Activated T-helper 2 cell treated with anti-CD3 and anti-CD28 coated beads, Interferon-gamma antibody, Interleukin-2, Interleukin-4, amounts not matched to agents 10 μg/mL and 5 μg/mL and 100 μg/mL, durations not matched to agents 14 hours and 24 hours and 36 hours (primary cell): ENCODE data around the gene PRPF40A. TPM values are rescaled to one million over a fixed set of nuclear protein-coding genes. Genes with fewer than 3 reads are reported as not detected.

Source experiments
- DNase-seq: peaks from one replicate; pipeline ENCODE4 v3.0.0; 2021; ENCODE audit warnings: low spot score
- H3K27ac Mint-ChIP-seq: one replicate; pipeline ENCODE4 v1.8.0; 2021; ENCODE audit warnings: mixed read lengths
- H3K27me3 Mint-ChIP-seq: one replicate; pipeline ENCODE4 v1.8.0; 2021; ENCODE audit warnings: low read depth, mixed read lengths
- H3K36me3 Mint-ChIP-seq: one replicate; pipeline ENCODE4 v1.8.0; 2021; ENCODE audit warnings: low read depth, mixed read lengths
- H3K4me1 Mint-ChIP-seq: one replicate; pipeline ENCODE4 v1.8.0; 2021; ENCODE audit warnings: low read depth, mixed read lengths
- H3K4me3 Mint-ChIP-seq: one replicate; pipeline ENCODE4 v1.8.0; 2021; ENCODE audit warnings: low read depth, mild to moderate bottlenecking, moderate library complexity, mixed read lengths
- H3K9me3 Mint-ChIP-seq: one replicate; pipeline ENCODE4 v1.8.0; 2021; ENCODE audit warnings: mixed read lengths
- intact Hi-C: fragments of 100-400 bp; cut with micrococcal nuclease; formaldehyde crosslinking; loops from one replicate; pipeline ENCODE4 v1.15.1; 2023
- total RNA-seq: library from RNA; stranded (reverse); gene quantifications from 2 replicates; pipeline ENCODE4 v1.2.3, GENCODE V29; 2022

Gene PRPF40A
- total RNA-seq, 1 donor from 2014 or later, result 144 TPM

DNA sequence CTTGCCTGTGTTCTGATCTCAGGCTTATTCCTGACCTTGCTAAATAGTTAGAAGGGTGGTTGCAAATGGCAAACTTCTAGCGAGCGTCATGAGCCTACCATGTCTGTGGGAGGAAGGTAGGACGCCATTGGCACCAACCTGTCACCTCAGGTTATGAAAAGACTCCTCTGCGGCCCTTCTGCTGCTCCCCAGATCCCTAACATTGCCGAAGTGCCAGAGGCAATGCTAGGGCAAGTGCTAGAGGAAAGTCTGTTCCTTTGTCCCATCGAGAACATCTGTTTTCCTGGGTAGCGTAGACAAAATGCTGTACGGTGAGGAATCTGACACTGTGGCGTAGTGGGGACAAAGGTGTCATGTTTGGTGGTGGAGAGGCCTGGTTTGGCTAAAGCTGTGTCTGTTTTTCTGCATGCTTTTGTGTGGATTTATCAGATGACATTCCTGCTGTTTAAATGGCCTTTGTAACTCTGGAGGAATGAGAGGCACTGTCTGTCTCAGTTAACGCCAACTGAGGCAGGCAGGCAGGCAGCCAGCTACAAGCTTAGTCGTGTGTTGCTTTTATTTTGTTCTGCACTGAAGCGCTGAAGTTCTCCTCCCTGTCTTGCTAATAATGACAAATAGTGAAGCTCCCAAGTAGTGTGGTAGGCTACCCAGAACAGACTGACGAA, 94.1 kb downstream of the PRPF40A start:
- Mint-ChIP-seq H3K9me3 (no peaks in the 10 kb centered on the region), H3K36me3 (peaks cover 8% of the 10 kb centered on the region), H3K4me1 (peaks cover 3% of the 10 kb centered on the region), H3K27me3 (peaks cover 3% of the 10 kb centered on the region), H3K4me3 (no peak overlapping the region), H3K27ac (no peak overlapping the region)
- DNase-seq, result no peak
- intact Hi-C loops, result no loop called here

DNA sequence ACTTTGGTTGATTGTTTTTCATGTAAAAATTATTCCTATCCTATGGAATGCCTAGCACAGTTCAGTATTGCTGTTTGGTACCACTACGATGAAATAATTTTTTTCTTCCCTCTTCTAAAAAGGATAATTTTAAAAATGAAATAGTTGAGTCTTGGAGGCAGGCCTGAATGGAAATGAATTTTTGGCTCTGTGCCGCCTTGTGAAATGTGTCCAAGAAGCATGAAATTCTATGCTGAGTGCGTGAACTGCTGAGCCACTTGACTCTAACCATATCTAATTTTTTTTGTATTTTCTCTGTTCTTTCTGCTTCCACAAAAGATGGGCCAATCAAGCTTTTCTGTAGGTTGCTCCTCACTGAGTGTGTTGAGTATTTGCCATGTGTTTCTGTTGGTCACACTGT, 95.0 kb downstream of the PRPF40A start:
- no peaks in the 10 kb centered on the region for H3K9me3 Mint-ChIP-seq
- H3K36me3 Mint-ChIP-seq, result peaks cover 5% of the 10 kb centered on the region
- H3K4me3 Mint-ChIP-seq, result no peak overlapping the region
- intact Hi-C loops, result no loop called here
- H3K27ac Mint-ChIP-seq, result no peak overlapping the region
- no peak for DNase-seq
- no peaks in the 10 kb centered on the region for H3K4me1 Mint-ChIP-seq
- peaks cover 3% of the 10 kb centered on the region for H3K27me3 Mint-ChIP-seq

- no peaks in the 10 kb centered on the region for H3K9me3 Mint-ChIP-seq
- H3K27ac Mint-ChIP-seq, result no peak overlapping the region
- intact Hi-C loops, result no loop called here
- peaks cover 9% of the 10 kb centered on the region for H3K36me3 Mint-ChIP-seq
- no peaks in the 10 kb centered on the region for H3K27me3 Mint-ChIP-seq
- no peak overlapping the region for H3K4me3 Mint-ChIP-seq
- H3K4me1 Mint-ChIP-seq, result no peaks in the 10 kb centered on the region
- DNase-seq, result no peak
Observed at GRCh38 chr2:152620985-152621384, 96.3 kb downstream of the PRPF40A start.

DNA sequence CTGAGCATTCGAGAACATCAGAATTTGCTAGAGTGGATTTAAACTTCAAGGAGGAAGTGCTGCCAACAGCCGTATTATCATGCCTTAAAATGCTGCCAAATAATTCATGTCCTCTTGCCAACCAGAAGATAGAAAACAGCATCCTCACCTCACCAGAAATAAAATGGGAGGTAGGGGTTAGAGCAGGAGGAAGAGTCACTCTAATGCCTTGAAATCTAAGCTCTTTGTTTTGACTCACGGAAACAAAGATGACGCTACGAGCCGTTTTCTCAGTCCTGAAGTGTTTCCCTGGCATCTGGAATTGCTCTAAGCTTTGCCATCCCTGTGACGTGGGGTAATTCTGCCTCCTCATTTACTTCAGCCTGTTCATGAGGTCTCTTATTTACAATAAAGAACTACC, 97.1 kb downstream of the PRPF40A start:
- H3K9me3 Mint-ChIP-seq, result no peaks in the 10 kb centered on the region
- no peaks in the 10 kb centered on the region for H3K4me1 Mint-ChIP-seq
- no peak overlapping the region for H3K4me3 Mint-ChIP-seq
- intact Hi-C loops, result no loop called here
- H3K27me3 Mint-ChIP-seq, result no peaks in the 10 kb centered on the region
- no peak for DNase-seq
- peaks cover 9% of the 10 kb centered on the region for H3K36me3 Mint-ChIP-seq
- no peak overlapping the region for H3K27ac Mint-ChIP-seq

DNA sequence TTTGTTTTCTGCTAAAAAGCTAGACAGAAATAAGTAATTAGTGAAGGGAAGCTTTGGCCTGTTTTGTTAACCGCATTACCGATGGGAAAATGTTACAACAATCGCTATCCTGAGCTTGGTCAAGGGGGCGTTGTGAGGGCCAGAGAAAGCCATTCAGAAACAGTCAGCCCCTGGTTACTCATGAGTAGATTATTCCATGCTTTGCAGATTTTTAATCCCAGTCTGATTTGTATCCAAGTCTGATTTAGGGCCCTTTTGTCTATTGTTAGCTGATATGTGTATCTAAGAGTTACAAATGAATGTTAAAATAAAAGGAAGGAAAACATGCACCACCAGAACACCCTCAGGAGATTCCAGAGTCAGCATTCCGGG, 99.1 kb downstream of the PRPF40A start:
- Mint-ChIP-seq H3K4me1 (peaks cover 2% of the 10 kb centered on the region), H3K36me3 (peaks cover 9% of the 10 kb centered on the region), H3K27me3 (peaks cover 1% of the 10 kb centered on the region), H3K4me3 (no peak overlapping the region), H3K27ac (no peak overlapping the region), H3K9me3 (no peaks in the 10 kb centered on the region)
- intact Hi-C loops, result no loop called here
- DNase-seq, result no peak

- H3K27ac Mint-ChIP-seq, result no peak overlapping the region
- H3K4me3 Mint-ChIP-seq, result no peak overlapping the region
- H3K27me3 Mint-ChIP-seq, result peaks cover 1% of the 10 kb centered on the region
- H3K9me3 Mint-ChIP-seq, result no peaks in the 10 kb centered on the region
- peaks cover 8% of the 10 kb centered on the region for H3K4me1 Mint-ChIP-seq
- DNase-seq, result no peak
- intact Hi-C loops, result no loop called here
- H3K36me3 Mint-ChIP-seq, result peaks cover 14% of the 10 kb centered on the region
Observed at GRCh38 chr2:152617456-152618192, 99.6 kb downstream of the PRPF40A start.

DNA sequence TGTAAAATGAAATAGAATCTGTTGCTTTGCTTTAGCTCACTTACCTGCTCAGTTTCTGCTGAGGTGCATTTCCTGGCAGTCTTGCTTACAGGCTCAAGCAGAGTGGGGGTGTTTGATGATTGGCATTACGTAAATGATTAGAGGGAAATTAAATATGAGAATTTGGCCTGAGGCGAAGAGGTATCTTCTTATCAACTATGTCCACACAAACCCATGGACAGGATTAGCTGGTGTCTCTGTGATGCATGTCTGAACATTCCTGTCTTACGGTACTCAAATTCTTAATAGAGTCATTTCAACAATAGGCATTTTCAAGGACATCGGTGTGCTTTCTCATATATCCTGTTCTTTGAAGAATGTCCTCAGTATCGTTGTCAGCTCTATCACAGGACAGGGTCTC, 102.1 kb downstream of the PRPF40A start:
- no peaks in the 10 kb centered on the region for H3K9me3 Mint-ChIP-seq
- no peak for DNase-seq
- peaks cover 18% of the 10 kb centered on the region for H3K4me1 Mint-ChIP-seq
- H3K27ac Mint-ChIP-seq, result no peak overlapping the region
- H3K4me3 Mint-ChIP-seq, result no peak overlapping the region
- peaks cover 1% of the 10 kb centered on the region for H3K27me3 Mint-ChIP-seq
- peaks cover 15% of the 10 kb centered on the region for H3K36me3 Mint-ChIP-seq
- intact Hi-C loops, result no loop called here

- DNase-seq, result no peak
Observed at GRCh38 chr2:152613235-152613634, 104.0 kb downstream of the PRPF40A start.

GRCh38 chr2:152611458-152612231, 105.6 kb downstream of the PRPF40A start:
- Mint-ChIP-seq H3K27ac (no peak overlapping the region), H3K4me1 (peaks cover 18% of the 10 kb centered on the region), H3K9me3 (no peaks in the 10 kb centered on the region), H3K4me3 (no peak overlapping the region), H3K27me3 (peaks cover 6% of the 10 kb centered on the region), H3K36me3 (peaks cover 7% of the 10 kb centered on the region)
- DNase-seq, result no peak
- intact Hi-C loops, result no loop called here

More at GRCh38 chr2:152613235-152613634, 104.0 kb downstream of the PRPF40A start:
- peaks cover 4% of the 10 kb centered on the region for H3K27me3 Mint-ChIP-seq
- H3K27ac Mint-ChIP-seq, result no peak overlapping the region
- peaks cover 10% of the 10 kb centered on the region for H3K36me3 Mint-ChIP-seq
- H3K9me3 Mint-ChIP-seq, result no peaks in the 10 kb centered on the region
- intact Hi-C loops, result no loop called here
- no peak overlapping the region for H3K4me3 Mint-ChIP-seq
- peaks cover 18% of the 10 kb centered on the region for H3K4me1 Mint-ChIP-seq

DNA sequence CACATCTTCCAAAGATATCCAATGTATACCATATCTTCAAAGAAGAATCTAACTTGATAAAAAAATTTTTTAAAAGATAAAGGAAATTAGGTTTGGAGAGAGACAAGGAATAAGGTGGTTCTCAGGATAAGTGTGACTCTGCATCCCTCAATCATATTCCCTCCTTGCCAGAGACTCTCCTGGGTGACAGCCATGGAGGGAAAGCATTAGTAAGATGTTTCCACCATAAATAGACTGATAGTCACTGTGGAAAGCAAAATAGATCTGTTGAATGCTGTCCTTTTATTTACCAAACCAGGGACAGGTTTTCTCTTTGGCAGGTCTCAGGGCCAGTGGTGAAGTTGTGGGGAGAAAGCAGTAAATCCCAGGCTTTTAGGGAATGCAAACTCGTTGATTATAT, 107.6 kb downstream of the PRPF40A start:
- H3K27ac Mint-ChIP-seq, result no peak overlapping the region
- H3K4me1 Mint-ChIP-seq, result peaks cover 18% of the 10 kb centered on the region
- H3K36me3 Mint-ChIP-seq, result peaks cover 7% of the 10 kb centered on the region
- no peak for DNase-seq
- H3K27me3 Mint-ChIP-seq, result peaks cover 5% of the 10 kb centered on the region
- no peak overlapping the region for H3K4me3 Mint-ChIP-seq
- no peaks in the 10 kb centered on the region for H3K9me3 Mint-ChIP-seq
- intact Hi-C loops, result no loop called here

DNA sequence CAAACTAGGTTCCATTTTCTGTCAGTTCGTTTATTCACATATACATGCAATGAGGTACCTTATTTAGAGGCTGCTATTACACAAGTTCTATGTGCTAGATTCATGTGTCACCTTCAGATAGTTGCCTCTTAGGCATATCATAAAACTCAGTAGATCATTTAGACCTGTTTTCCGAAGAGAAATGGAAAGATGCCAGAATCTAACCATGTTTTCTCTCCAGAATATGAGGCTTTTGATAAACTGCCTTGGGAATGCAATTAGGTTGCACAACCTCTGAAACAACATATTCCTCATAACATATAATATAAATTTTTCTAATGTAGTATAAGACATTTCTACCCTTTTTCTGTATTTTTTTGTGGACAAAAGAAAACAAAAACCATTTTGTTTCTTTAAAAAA, 108.1 kb downstream of the PRPF40A start:
- intact Hi-C loops, result no loop called here
- no peak overlapping the region for H3K4me3 Mint-ChIP-seq
- peaks cover 4% of the 10 kb centered on the region for H3K27me3 Mint-ChIP-seq
- H3K36me3 Mint-ChIP-seq, result peaks cover 7% of the 10 kb centered on the region
- H3K27ac Mint-ChIP-seq, result no peak overlapping the region
- no peaks in the 10 kb centered on the region for H3K9me3 Mint-ChIP-seq
- no peak for DNase-seq
- peaks cover 18% of the 10 kb centered on the region for H3K4me1 Mint-ChIP-seq

DNA sequence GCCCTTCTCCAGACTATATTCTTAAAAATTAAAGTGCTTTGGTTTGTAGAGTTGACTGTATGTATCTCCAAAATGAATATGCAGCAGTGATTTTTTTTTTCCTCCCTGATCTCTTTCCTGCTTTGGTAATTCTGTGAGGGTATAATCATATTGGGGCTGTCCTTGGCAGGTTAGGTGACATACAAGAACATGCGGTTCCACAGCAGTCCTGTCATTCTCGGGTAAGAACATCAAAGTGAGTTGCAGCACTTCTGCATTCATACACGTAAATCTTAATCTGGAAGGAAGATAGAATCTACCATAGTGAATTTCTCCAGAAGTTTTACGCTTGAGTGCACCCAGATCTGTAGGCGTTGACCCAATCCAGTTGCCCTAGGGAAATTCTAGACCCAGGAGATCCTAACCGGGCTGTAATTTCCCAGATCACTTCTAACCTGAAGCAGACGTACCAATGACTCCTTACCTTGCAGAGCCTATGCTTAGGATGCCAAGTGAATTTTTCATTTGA, 109.4 kb downstream of the PRPF40A start:
- Mint-ChIP-seq H3K9me3 (no peaks in the 10 kb centered on the region), H3K36me3 (peaks cover 3% of the 10 kb centered on the region), H3K27ac (no peak overlapping the region), H3K27me3 (peaks cover 4% of the 10 kb centered on the region), H3K4me3 (no peak overlapping the region), H3K4me1 (peaks cover 14% of the 10 kb centered on the region)
- DNase-seq, result no peak
- intact Hi-C loops, result no loop called here

DNA sequence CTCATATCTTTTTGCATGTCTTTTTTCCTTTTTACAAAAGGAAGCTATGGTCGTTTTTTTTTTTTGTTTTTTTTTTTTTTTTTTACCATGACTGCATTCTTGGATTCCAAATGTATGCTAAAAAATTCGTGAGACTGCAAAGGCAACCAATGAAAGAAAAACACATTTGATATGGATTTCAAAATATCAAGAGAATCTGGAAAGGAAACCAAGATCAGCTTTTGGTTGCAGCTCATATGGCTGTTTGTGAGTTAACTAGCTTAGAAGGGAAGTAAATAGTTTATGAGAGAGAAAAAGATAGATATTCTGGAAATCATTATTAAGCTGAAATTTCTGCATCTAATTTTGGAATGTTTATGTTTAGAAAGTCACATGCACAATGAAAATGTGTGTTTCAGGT, 110.3 kb downstream of the PRPF40A start:
- Mint-ChIP-seq H3K9me3 (no peaks in the 10 kb centered on the region), H3K27ac (no peak overlapping the region), H3K36me3 (no peaks in the 10 kb centered on the region), H3K27me3 (peaks cover 4% of the 10 kb centered on the region), H3K4me1 (peaks cover 11% of the 10 kb centered on the region), H3K4me3 (no peak overlapping the region)
- intact Hi-C loops, result no loop called here
- no peak for DNase-seq
